ENCODE results near the gene RTN3.
A peak's percentile ranks its signal among the peaks of the same experiment; 100 is the strongest.
"Not testable (repeated sequence)": the region's sequence is repeated elsewhere in the genome, so short reads cannot be mapped to it uniquely, and the experiment has no call there.

Gene RTN3

DNA sequence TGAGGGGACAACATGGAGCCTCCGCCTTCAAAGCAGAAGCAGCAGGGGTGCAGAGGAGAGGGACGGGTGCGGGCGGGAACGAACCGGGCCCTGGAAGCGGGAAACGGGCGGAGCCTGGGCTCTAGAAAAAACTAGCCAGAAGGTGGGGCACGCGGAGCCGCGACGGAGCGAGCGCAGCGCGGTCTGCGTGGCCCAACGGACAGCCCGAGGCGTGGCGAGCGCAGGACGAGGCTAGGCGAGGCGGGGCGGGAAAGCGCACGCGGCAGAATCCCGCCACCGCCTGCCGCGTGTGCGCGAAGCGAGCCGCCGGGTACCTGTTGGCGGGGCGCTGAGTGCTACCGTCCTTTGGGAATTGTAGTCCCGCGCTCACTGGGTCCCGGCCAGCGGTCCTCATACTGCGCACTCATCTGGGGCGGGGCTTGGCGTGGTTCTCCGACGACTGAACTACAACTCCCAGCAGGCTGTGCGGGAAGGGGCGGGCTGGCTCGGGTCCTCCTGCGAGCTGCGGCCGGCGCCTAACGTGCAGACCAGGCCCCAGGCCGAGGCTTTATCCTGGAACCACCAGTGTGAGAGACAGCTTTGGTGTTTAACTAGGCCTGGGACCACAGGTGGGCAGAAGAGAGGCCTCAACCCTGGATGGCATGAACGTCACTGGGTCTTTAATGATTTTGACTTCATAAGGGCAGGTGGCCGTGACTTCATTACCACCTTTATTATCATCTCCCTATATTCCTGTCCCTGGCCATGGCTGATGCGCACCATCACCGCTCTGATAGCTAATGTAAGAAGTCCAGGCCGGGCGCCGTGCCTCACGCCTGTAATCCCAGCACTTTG lies 9.8 kb upstream of the RTN3 start, which contains the start of gene ATL3:
ATL3 (minus strand) TSS at position 55 of the 834 bp plus-strand sequence; CDS start at position 14, 41 bp downstream.
- Mint-ChIP-seq H3K36me3 (peaks cover 2% of the 10 kb centered on the region), H3K9me3 (no peaks in the 10 kb centered on the region), H3K27ac (peak within 1 kb of the TSS; percentile 85), H3K27me3 (no peaks in the 10 kb centered on the region), H3K4me3 (peak within 1 kb of the TSS; percentile 87), H3K4me1 (peaks cover 17% of the 10 kb centered on the region)
- DNase-seq (ENCODE audit: low spot score in 2 of 2) (peak; percentile 93 to 94), ATAC-seq (ENCODE audit: low read depth) (peak; percentile 94)

DNA sequence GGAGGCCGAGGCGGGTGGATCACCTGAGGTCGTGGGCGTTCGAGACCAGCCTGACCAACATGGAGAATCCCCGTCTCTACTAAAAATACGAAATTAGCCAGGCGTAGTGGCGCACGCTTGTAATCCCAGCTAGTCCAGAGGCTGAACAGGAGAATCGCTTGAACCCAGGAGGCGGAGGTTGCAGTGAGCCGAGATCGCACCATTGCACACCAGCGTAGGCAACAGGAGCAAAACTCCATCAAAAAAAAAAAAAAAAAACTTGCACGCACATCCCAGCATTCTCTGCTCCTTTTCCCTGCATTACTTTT lies 9.2 kb upstream of the RTN3 start:
- peak overlapping the region; percentile 85 for H3K27ac Mint-ChIP-seq
- no peaks in the 10 kb centered on the region for H3K9me3 Mint-ChIP-seq
- no peaks in the 10 kb centered on the region for H3K27me3 Mint-ChIP-seq
- peaks cover 2% of the 10 kb centered on the region for H3K36me3 Mint-ChIP-seq
- DNase-seq (ENCODE audit: low spot score in 2 of 2) (no peak), ATAC-seq (ENCODE audit: low read depth) (no peak)
- H3K4me1 Mint-ChIP-seq: peaks cover 15% of the 10 kb centered on the region
- peak overlapping the region; percentile 52 for H3K4me3 Mint-ChIP-seq

DNA sequence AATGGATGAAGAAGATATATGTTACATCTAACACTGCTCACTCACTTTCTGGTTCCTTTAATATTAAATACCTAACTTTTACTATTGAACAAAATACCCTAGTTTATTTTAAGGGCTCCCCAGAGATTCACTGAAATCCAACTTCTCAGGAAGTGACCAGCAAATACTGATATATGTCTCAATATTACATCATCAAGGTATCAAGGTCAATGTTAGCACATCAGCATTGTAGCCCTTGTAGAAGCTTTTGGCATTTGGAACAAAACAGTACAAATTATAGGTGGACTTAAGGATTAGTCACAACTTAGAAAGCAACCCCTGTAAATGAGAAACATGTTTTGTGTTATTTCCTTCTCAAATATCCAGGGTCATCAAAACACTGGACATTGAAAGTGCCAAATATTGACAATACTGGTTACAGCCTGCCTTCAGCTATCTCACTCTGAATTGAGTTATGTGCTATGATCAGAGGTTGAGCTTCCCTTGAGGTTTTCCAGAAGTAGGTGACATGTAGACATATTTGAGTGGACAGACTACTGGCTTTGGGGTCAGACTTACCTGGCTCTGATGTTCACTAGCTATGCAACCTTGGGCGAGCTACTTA lies 8.3 kb upstream of the RTN3 start:
- no peaks in the 10 kb centered on the region for H3K36me3 Mint-ChIP-seq
- H3K27me3 Mint-ChIP-seq: no peaks in the 10 kb centered on the region
- H3K4me1 Mint-ChIP-seq: peaks cover 11% of the 10 kb centered on the region
- H3K9me3 Mint-ChIP-seq: no peaks in the 10 kb centered on the region
- no peak overlapping the region for H3K4me3 Mint-ChIP-seq
- DNase-seq (ENCODE audit: low spot score in 2 of 2): no peak
- no peak overlapping the region for H3K27ac Mint-ChIP-seq
- no peak for ATAC-seq (ENCODE audit: low read depth)

DNA sequence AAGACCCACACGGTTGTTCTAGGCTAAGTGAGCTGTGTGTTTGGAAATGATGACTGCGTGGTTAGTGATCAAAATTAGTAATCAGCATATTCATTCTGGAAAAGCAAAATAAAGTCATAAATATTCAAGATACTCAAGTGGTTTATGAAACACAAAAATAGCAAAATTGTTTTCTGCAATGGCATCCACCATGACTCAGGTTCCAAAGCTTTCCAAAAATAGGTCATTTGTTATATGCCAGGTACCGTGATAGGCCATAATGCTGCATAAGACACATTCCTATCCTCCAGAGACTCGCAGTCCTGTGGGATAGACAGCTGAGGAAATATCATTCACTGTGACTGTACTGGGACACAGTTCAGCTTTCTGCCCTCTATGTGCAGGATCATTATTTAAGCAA lies 7.7 kb upstream of the RTN3 start:
- no peaks in the 10 kb centered on the region for H3K36me3 Mint-ChIP-seq
- H3K27me3 Mint-ChIP-seq: no peaks in the 10 kb centered on the region
- no peaks in the 10 kb centered on the region for H3K9me3 Mint-ChIP-seq
- no peak overlapping the region for H3K27ac Mint-ChIP-seq
- DNase-seq (ENCODE audit: low spot score in 2 of 2) (no peak), ATAC-seq (ENCODE audit: low read depth) (no peak)
- H3K4me3 Mint-ChIP-seq: no peak overlapping the region
- peaks cover 10% of the 10 kb centered on the region for H3K4me1 Mint-ChIP-seq

DNA sequence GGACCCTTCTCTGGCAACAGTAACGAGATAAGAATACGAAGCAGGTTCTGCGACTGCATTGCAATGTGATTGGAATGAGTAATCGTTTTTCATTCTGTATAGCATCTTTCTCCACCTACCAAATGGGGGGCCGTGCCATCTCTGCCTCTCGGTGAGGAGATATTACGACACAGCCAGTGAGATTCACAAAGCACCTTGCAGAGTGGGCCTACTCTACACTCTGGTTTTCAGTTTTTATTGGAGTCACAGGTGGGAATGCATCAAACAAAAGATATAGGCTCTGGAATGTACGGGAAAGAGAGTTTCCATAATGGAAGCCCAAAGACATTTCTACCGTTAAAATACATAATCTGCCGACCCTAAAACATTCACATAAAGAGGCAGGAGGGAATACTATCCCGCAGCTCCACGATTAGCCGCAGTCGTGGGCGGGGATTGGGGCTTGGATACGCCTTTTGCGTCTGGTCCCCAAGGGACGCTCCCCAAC lies 423 bp upstream of the RTN3 start:
- Mint-ChIP-seq H3K9me3 (no peaks in the 10 kb centered on the region), H3K4me3 (peak overlapping the region; percentile 94), H3K4me1 (peaks cover 16% of the 10 kb centered on the region), H3K27me3 (no peaks in the 10 kb centered on the region), H3K36me3 (no peaks in the 10 kb centered on the region), H3K27ac (peak overlapping the region; percentile 82)
- no peak for ATAC-seq (ENCODE audit: low read depth)
- peak in 1 of 2 donors; percentile 15 for DNase-seq (ENCODE audit: low spot score in 2 of 2)

DNA sequence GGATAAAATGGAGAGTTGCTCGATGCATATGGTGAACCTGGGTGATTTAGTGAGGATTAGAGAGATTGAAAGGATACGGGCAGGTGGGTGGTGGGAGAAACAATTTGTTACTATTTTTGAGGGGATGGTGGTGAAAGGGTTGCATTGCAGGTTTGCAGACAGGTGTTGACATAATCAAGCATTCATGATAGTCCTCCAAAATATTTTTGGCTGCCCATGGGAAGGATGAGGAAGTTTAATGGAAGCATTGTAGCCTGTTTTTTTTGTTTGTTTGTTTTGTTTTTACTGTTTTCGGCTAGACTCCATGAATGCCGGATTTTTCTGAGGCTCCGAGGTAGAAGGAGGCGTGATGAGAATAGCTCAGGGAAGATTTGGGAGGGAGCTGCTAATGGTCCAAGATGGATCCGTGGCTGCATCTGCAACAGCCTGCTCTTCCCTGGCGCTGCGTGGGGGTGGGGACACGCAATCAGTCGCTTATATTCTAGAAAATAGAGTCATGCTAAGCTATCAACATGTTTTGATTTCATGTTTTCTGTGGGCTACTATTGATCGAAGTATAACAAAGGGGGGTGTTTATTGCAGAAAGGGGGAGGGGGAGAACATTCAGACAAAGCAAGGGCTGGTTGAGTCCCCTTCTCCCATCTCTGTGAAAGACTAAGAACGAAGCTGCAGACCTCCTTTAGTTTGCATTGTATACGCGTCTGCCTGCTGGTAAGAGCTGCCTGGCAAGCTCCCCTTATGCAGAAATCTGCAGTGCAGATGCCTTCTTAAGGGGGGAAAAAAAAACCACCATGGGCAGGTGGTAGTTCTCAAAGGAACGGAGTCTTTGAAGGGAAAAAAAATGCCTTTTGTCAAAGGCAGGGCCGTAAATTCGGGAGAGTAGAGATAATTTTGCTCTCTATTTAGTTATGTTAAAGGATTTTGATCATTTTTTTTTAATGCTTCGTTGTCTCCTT lies 1.0 kb downstream of the RTN3 start:
- ATAC-seq (ENCODE audit: low read depth) (peak; percentile 13), DNase-seq (ENCODE audit: low spot score in 2 of 2) (no peak)
- Mint-ChIP-seq H3K4me1 (peaks cover 16% of the 10 kb centered on the region), H3K27ac (peak overlapping the region; percentile 82), H3K36me3 (no peaks in the 10 kb centered on the region), H3K4me3 (peak overlapping the region; percentile 94), H3K27me3 (no peaks in the 10 kb centered on the region), H3K9me3 (no peaks in the 10 kb centered on the region)

DNA sequence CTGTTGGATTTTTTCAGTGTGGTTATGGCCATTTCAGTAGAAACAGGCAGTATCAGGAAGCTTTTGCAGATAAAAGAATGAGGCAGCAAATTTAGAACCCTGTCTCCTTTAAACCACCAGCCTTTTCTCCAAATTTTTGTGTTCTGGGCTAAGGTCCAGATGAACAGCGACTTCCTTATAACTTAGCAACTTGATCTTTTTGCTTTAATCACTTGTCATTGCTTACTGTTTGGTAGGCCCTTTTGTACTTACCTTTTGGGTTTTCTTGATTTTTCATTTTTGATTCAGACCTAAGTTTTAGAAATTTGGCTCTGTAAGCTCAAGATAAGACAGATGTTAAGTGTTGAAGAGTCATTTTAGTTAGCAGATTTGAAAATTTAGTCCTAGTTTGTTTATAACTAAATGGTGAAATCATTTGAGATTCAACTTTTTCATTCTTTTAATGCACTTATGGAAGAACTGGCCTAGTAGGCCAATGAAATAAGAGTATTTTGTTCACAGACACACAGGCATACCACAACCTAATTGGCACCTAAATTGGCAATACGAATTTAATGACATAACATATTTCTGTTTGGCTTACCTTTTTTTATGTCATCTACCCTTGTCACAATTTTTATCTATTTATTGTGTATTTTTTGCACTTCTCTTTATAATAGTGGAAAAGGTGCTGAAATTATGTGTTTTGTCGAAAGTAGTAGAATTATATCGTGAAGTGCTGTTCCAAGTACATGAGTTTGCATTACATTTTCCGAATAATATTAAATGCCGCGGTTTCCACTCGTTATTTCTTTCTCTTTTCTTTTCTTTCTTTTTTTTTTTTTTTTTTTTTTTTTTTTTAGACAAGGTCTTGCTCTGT lies 2.1 kb downstream of the RTN3 start:
- Mint-ChIP-seq H3K9me3 (no peaks in the 10 kb centered on the region), H3K27me3 (no peaks in the 10 kb centered on the region), H3K4me1 (peaks cover 18% of the 10 kb centered on the region), H3K27ac (peak overlapping the region; percentile 14), H3K36me3 (no peaks in the 10 kb centered on the region), H3K4me3 (no peak overlapping the region)
- ATAC-seq (ENCODE audit: low read depth): no peak
- no peak for DNase-seq (ENCODE audit: low spot score in 2 of 2)

DNA sequence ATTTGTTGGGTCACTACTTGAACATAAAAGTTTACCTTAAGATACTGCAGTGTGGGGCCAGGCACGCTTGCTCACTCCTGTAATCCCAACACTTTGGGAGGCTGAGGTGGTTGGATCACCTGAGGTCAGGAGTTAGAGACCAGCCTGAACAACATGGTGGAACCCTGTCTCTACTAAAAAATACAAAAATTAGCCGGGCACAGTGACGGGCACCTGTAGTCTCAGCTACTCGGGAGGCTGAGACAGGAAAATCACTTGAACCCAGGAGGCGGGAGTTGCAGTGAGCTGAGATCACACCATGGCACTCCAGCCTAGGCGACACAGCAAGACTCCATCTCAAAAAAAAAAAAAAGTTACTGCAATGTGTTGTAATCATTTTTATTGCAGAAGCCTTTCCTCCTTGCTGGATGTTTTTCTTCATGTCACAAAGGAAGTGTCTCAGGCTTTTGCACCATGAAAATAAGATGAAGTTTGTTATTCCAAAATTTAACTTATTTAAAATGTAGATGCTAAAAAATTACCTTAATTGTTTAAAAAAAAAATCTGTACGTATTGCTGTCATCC lies 3.9 kb downstream of the RTN3 start:
- not testable (repeated sequence) for ATAC-seq (ENCODE audit: low read depth)

DNA sequence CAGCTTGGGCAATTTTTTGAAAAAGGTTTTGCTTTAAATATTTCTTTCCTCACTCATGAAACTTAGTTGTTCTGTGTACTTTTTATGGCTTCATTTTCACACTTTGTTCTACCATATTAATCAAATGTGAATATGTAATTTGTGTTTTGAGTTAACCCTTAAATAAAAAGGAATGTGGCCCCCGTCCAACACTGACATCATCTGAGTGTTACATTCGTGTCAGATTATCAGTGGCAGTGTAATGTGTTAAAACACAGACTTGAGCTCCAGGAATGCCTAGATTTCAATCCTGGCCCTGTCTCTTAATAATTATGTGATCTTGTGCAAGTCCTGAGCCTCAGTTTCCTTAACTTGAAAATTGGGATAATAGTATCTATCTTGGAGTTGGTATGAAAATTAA lies 5.6 kb downstream of the RTN3 start:
- Mint-ChIP-seq H3K9me3 (no peaks in the 10 kb centered on the region), H3K27ac (no peak overlapping the region), H3K4me1 (peaks cover 13% of the 10 kb centered on the region), H3K36me3 (no peaks in the 10 kb centered on the region), H3K4me3 (no peak overlapping the region), H3K27me3 (no peaks in the 10 kb centered on the region)
- no peak for DNase-seq (ENCODE audit: low spot score in 2 of 2)
- ATAC-seq (ENCODE audit: low read depth): no peak

More for the DNA sequence above, 3.9 kb downstream of the RTN3 start:
- H3K36me3 Mint-ChIP-seq; H3K27ac Mint-ChIP-seq; H3K27me3 Mint-ChIP-seq; H3K4me3 Mint-ChIP-seq; H3K9me3 Mint-ChIP-seq; DNase-seq (ENCODE audit: low spot score in 2 of 2): not testable (repeated sequence)
- H3K4me1 Mint-ChIP-seq: peaks cover 18% of the 10 kb centered on the region

DNA sequence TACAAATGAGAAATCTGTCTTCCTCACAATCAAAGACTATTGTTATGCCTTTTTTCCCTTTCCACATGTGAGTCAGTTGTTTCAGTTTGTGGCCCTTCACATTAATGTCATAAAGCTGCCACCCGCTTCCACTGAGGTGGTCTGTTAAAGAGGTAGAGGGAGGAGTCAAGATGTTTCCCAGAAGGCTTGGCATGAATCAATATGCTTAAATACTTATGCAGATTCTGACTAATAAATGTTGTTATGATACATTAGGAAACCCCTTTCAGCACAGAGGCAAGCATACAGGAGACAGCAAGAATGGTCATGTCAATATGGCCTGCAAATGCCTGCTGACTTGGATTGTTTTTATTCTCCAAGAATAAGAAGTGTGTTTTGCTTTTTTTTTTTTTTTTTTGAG lies 6.5 kb downstream of the RTN3 start:
- no peak for DNase-seq (ENCODE audit: low spot score in 2 of 2)
- H3K4me3 Mint-ChIP-seq: no peak overlapping the region
- no peak overlapping the region for H3K27ac Mint-ChIP-seq

DNA sequence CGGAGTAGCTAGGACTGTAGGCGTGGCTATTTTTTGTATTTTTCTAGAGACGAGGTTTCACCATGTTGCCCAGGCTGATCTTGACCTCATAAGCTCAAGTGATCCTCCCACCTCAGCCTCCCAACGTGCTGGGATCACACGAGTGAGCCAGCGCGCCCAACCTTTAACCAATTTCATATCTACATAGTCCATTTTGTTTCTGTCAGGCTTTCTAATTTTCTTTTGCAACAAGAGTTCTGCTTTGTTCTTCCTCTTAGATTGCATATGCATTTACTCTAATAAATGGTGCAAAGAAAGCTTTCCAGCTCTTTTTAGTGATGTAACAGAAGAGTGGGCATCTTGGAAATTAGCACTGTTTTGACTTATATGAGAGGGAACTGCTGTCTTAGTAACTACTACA lies 13.3 kb downstream of the RTN3 start:
- Mint-ChIP-seq H3K36me3 (peaks cover 4% of the 10 kb centered on the region), H3K27me3 (no peaks in the 10 kb centered on the region), H3K9me3 (no peaks in the 10 kb centered on the region), H3K4me3 (no peak overlapping the region), H3K27ac (no peak overlapping the region), H3K4me1 (peaks cover 8% of the 10 kb centered on the region)
- ATAC-seq (ENCODE audit: low read depth) (no peak), DNase-seq (ENCODE audit: low spot score in 2 of 2) (no peak)

More for the DNA sequence above, 6.5 kb downstream of the RTN3 start:
- no peak for ATAC-seq (ENCODE audit: low read depth)
- no peaks in the 10 kb centered on the region for H3K9me3 Mint-ChIP-seq
- peaks cover 5% of the 10 kb centered on the region for H3K4me1 Mint-ChIP-seq
- no peaks in the 10 kb centered on the region for H3K27me3 Mint-ChIP-seq
- no peaks in the 10 kb centered on the region for H3K36me3 Mint-ChIP-seq

DNA sequence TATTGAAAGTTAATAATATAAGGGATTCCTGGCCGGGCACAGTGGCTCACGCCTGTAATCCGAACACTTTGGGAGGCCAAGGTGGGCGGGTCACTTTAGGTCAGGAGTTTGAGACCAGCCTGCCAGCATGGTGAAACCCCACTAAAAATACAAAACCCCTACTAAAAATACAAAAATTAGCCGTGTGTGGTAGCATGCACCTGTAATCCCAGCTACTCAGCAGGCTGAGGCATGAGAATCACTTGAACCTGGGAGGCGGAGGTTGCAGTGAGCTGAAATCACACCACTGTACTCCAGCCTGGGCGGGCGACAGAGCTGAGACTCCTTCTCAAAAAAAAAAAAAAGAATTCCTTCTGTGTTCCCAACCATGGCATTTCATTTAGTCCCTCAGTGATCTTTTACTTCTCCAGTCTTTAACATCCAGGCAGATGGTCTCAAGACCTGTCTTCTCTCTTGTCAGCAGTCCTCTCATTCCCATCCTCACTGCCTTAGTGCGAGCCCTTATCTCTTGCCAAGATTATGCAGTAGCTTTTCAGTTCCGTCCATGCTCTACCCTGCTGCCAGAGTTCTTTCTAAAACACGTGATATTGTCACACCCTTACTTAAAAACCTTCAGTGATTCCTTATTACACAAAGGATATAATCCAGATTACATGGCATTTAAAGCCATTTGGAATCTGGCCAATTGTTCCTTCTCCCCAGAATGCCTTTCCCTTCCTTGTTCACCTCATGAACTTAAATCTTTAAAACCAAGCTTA lies 17.9 kb downstream of the RTN3 start:
- H3K36me3 Mint-ChIP-seq: peaks cover 5% of the 10 kb centered on the region
- H3K27ac Mint-ChIP-seq: no peak overlapping the region
- ATAC-seq (ENCODE audit: low read depth): no peak
- peaks cover 11% of the 10 kb centered on the region for H3K4me1 Mint-ChIP-seq
- DNase-seq (ENCODE audit: low spot score in 2 of 2): no peak
- no peaks in the 10 kb centered on the region for H3K27me3 Mint-ChIP-seq
- no peak overlapping the region for H3K4me3 Mint-ChIP-seq
- H3K9me3 Mint-ChIP-seq: no peaks in the 10 kb centered on the region

Data from memory B cell (primary cell).